Raji (cell line): ENCODE data around the gene EEF1AKMT3.

Experiments used
- POLR2A ChIP-seq: IDR thresholded peaks from 2 replicates; pipeline ENCODE4 v1.6.1; 2011; ENCODE audit warnings: low read depth, low read length, control low read depth; ENCODE audit not compliant: insufficient read depth

EEF1AKMT3 gene

DNA sequence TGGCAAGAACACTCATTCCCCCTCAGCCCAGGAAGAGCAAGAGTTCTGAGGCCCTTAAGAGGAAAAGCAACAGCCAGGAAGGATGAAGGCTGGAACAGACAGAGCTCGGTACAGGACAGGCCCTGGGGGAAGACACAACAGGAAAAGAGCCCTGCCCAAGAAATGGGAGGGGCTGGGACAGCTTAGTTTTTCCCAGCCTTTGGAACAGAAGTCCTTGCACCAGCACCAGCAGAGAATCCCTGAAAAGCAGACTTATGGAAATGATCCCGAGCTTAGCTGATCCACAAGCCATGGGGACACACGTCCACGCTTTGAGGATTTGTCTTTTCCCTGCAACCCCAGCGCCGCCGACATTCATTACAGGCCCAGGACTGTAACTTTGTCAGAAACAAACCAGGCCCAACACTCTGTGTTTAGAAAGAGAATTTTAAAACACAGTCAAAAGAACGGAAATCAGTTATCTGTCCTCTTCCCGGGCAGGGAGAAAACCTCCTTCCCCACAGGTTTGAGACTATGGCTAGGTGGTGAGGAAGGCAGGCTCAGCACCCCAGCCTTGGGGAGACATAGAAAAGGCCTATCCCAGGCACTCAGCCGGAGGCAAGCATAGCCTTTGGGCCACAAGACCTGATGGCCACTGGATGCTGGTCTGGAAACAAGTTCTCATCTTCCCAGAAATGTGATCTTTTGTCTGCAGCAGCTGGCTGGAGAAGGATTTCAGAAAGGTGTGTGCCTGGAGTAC, 50.1 kb downstream of the EEF1AKMT3 start:
- no peak for TF ChIP-seq POLR2A

- TF ChIP-seq POLR2A, result no peak
Measured at GRCh38 chr12:57823131-57823907, 50.9 kb downstream of the EEF1AKMT3 start.

GRCh38 chr12:57823908-57824640, 51.7 kb downstream of the EEF1AKMT3 start:
- TF ChIP-seq POLR2A, result no peak

GRCh38 chr12:57825451-57825850, 53.0 kb downstream of the EEF1AKMT3 start:
- TF ChIP-seq POLR2A, result no peak

GRCh38 chr12:57826400-57826799, 54.0 kb downstream of the EEF1AKMT3 start:
- no peak for TF ChIP-seq POLR2A

DNA sequence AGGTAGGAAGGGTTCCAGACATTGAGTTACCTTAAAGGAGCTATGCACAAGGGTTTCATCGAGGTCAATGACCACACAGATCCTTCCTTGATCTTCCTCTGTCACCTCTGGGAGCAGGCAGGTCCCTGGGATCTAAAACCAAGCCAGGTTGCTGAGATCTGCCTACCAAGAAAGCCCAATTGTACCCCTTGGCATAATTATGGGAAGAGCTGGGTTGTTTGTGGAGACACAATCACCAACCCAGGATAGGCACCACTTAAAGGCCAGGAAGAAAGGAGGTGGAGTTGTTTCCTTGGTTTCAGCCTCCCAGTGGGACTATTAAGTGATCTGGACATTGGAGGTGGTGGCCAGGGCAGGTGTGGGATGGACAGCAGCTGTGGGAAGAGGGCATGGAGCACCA, 54.6 kb downstream of the EEF1AKMT3 start:
- no peak for TF ChIP-seq POLR2A

DNA sequence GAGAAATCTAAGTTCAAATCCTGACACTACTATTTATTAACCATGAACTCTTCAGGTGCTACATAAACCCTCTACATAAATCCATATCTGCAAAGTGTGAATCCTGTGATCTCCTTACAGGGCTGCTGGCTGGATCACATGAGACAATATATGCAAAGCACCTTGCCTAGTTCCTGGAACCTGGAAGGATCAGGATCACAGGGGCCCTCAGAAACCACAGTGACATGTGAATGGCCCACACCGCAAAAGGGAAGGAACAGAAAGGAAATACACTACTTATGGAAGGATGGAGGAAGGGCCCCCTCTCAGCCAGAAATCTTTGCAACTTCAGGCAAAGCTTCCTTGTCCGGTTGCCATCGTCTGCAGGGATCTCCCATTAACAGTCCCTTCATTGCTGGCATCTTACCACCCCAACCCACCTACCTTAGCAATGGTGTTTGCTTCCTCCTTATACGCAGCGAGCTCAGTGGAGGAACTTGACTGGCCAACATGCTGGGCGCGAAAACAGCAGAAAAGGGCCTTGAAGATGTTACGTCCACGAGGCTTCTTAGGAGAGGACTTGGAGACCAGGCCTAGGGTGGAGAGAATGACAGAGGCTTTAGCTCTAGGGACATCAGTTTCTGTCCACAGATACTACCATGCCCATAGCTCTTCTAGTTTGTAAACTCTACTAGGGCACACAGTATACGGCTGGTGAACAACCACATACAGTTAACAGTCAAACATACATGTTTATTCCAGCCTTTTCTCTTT, 56.8 kb downstream of the EEF1AKMT3 start:
- no peak for TF ChIP-seq POLR2A

- TF ChIP-seq POLR2A, result no peak
Measured at GRCh38 chr12:57830393-57830792, 58.0 kb downstream of the EEF1AKMT3 start.
